Measurements from ENCODE around the gene TRPM2.

The TRPM2 gene

GRCh38 chr21:44322621-44323325 lies 30.6 kb upstream of the TRPM2 start:
- H3K4me3 ChIP-seq (ENCODE audit: low read length) = no peak overlapping the region
- TF ChIP-seq CTCF (conservative IDR thresholded peaks at IDR 0.05; ENCODE audit: low read length) = no peak
- DNase-seq (ENCODE audit: low read depth) = no peak

DNA sequence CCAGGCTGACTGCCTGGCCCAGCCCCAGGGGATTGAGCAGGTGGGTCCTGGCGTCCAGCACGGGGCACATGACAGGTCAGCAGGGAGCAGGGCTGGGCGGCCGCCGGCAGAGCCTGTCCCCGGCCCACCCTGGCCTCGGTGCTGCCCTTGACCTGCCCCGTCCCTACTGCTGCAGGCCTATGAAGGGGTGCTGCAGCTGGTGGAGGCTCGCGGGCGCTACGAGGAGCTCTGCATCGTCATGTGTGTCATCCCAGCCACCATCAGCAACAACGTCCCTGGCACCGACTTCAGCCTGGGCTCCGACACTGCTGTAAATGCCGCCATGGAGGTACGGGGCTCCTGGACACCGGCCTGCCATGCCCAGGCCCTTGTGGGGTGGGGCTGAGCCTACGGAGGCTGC lies 29.8 kb upstream of the TRPM2 start:
- TF ChIP-seq CTCF (conservative IDR thresholded peaks at IDR 0.05; ENCODE audit: low read length) = no peak
- no peak for DNase-seq (ENCODE audit: low read depth)
- H3K4me3 ChIP-seq (ENCODE audit: low read length) = no peak overlapping the region

- no peak overlapping the region for H3K4me3 ChIP-seq (ENCODE audit: low read length)
- DNase-seq (ENCODE audit: low read depth) = no peak
- TF ChIP-seq CTCF (conservative IDR thresholded peaks at IDR 0.05; ENCODE audit: low read length) = no peak
Measured at GRCh38 chr21:44324106-44324853, 29.1 kb upstream of the TRPM2 start.

DNA sequence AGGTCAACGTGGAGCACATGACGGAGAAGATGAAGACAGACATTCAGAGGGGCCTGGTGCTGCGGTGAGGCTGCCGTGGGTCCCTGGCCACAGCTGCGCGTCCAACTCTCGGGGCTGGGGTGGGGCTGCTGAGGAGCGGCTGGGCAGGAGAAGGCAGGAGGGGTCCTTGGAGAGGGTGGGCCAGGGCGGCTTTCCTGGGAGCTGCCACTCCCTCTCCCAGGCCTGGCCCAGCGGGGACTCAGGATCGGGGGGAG lies 28.6 kb upstream of the TRPM2 start:
- TF ChIP-seq CTCF (conservative IDR thresholded peaks at IDR 0.05; ENCODE audit: low read length) = no peak
- no peak for DNase-seq (ENCODE audit: low read depth)
- H3K4me3 ChIP-seq (ENCODE audit: low read length) = no peak overlapping the region

DNA sequence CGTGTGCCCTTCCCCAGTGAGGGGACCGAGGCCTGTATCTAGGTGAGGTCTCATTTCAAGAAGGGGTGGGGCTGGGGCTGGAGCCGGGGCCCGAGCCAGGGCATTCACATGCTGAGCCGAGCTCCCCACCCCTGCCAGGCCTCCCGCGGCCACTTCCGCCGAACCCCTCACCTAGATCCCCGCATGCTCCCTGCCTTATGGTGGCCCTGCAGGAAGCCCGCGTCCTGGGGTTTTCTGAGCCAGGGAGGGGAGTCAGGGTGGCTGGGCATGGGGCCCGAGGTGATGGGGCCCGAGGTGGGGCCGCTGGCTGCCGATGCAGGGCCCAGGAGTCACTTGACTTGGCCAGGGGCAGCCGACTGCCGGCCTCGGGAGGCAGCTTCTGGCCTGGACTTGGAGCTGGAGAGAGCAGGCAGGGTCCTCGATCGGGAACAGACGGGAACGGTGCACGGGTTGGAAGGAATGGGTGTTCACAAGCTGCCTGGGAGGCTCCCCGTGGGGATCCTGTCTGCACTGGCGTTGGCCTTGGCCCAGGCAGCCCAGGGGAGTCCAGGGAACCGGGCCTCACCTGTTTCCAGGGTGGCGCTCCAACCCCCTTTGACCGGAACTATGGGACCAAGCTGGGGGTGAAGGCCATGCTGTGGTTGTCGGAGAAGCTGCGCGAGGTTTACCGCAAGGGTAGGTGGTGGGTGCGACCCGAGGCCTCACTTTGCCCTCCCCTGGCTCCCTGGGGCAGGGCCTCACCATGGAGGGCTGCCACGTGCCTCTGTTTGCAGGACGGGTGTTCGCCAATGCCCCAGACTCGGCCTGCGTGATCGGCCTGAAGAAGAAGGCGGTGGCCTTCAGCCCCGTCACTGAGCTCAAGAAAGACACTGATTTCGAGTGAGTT lies 27.8 kb upstream of the TRPM2 start:
- DNase-seq (ENCODE audit: low read depth) = no peak
- no peak overlapping the region for H3K4me3 ChIP-seq (ENCODE audit: low read length)
- no peak for TF ChIP-seq CTCF (conservative IDR thresholded peaks at IDR 0.05; ENCODE audit: low read length)

- DNase-seq (ENCODE audit: low read depth) = no peak
- TF ChIP-seq CTCF (conservative IDR thresholded peaks at IDR 0.05; ENCODE audit: low read length) = no peak
- no peak overlapping the region for H3K4me3 ChIP-seq (ENCODE audit: low read length)
Measured at GRCh38 chr21:44326272-44326647, 27.2 kb upstream of the TRPM2 start.

All from AG10803 (cell line).